AG04450 (cell line): ENCODE data around the gene IL22RA2. TPM values are rescaled to one million over a fixed set of nuclear protein-coding genes. Genes with fewer than 3 reads are reported as not detected.

Experiments used
- CTCF ChIA-PET: fragments of 300-600, 350-600 bp; formaldehyde crosslinking; extraction: SDS; loops from one replicate; lab custom pipeline; 2022; ENCODE audit warnings: antibody characterized with exemption, inconsistent platforms; lab: Charles Lee
- POLR2A ChIA-PET: fragments of 350-600 bp; formaldehyde crosslinking; extraction: SDS; loops from one replicate; lab custom pipeline; 2021; ENCODE audit warnings: antibody characterized with exemption, inconsistent platforms; lab: Yijun Ruan, JAX
- DNase-seq: peaks from one replicate; pipeline ENCODE4 v3.0.0-alpha.2; 2011; ENCODE audit warnings: low read depth, low spot score
- H3K27ac ChIP-seq: one replicate; pipeline ENCODE4 v1.5.1; 2012; ENCODE audit warnings: low read depth, low read length, control low read depth
- H3K27me3 ChIP-seq: one replicate; pipeline ENCODE4 v1.6.0; 2012; ENCODE audit warnings: low read length; ENCODE audit not compliant: control insufficient read depth, insufficient read depth
- H3K4me3 ChIP-seq: 2 replicates; pipeline ENCODE4 v1.5.1; 2011; ENCODE audit warnings: mild to moderate bottlenecking, low read depth, low read length, control low read depth
- H3K9me3 ChIP-seq: 2 replicates; pipeline ENCODE4 v1.5.1; 2012; ENCODE audit warnings: low read length; ENCODE audit not compliant: control insufficient read depth, insufficient read depth
- CTCF ChIP-seq: IDR thresholded peaks from 2 replicates; pipeline ENCODE4 v1.5.1; 2011; ENCODE audit warnings: low read depth, low read length, control low read depth, inconsistent platforms
- polyA plus RNA-seq: library from polyadenylated mRNA; depleted of rRNA; stranded (reverse); fragments of >200 nt; gene quantifications from 2 replicates; pipeline ENCODE4 v1.2.3, GENCODE V29; 2011

The IL22RA2 gene
- polyA plus RNA-seq, 1 experiment: not detected

GRCh38 chr6:137106183-137106582 lies 67.3 kb downstream of the IL22RA2 start:
- ChIA-PET CTCF (interaction anchor here (1.0 kb wide), 1 partner anchor 12 kb away, joined by 3 read pairs; no protein-coding TSS in a partner anchor), POLR2A (no interaction called here)
- TF ChIP-seq CTCF: no peak

GRCh38 chr6:137105375-137105774 lies 68.1 kb downstream of the IL22RA2 start:
- Histone ChIP-seq H3K27ac (no peak overlapping the region), H3K4me3 (no peak overlapping the region), H3K9me3 (no peaks in the 10 kb centered on the region), H3K27me3 (peaks cover 4% of the 10 kb centered on the region)
- ChIA-PET CTCF (no interaction called here), POLR2A (no interaction called here)
- no peak for TF ChIP-seq CTCF
- no peak for DNase-seq

More at GRCh38 chr6:137106183-137106582, 67.3 kb downstream of the IL22RA2 start:
- H3K9me3 ChIP-seq: no peaks in the 10 kb centered on the region
- no peak overlapping the region for H3K4me3 ChIP-seq
- peaks cover 4% of the 10 kb centered on the region for H3K27me3 ChIP-seq
- DNase-seq: no peak
- no peak overlapping the region for H3K27ac ChIP-seq

GRCh38 chr6:137104926-137105325 lies 68.5 kb downstream of the IL22RA2 start:
- H3K9me3 ChIP-seq: no peaks in the 10 kb centered on the region
- ChIA-PET CTCF (no interaction called here), POLR2A (no interaction called here)
- H3K4me3 ChIP-seq: no peak overlapping the region
- DNase-seq: no peak
- peaks cover 4% of the 10 kb centered on the region for H3K27me3 ChIP-seq
- no peak overlapping the region for H3K27ac ChIP-seq
- TF ChIP-seq CTCF: no peak

- no peak overlapping the region for H3K27ac ChIP-seq
- ChIA-PET POLR2A (no interaction called here), CTCF (interaction anchor here (0.5 kb wide), 1 partner anchor 550 kb away, joined by 3 read pairs; no protein-coding TSS in a partner anchor)
- peaks cover 4% of the 10 kb centered on the region for H3K27me3 ChIP-seq
- no peak for DNase-seq
- H3K4me3 ChIP-seq: no peak overlapping the region
- H3K9me3 ChIP-seq: no peaks in the 10 kb centered on the region
- no peak for TF ChIP-seq CTCF
Observed at GRCh38 chr6:137102851-137103492, 70.5 kb downstream of the IL22RA2 start.

- POLR2A ChIA-PET: no interaction called here
- peaks cover 4% of the 10 kb centered on the region for H3K27me3 ChIP-seq
- no peak overlapping the region for H3K4me3 ChIP-seq
- H3K27ac ChIP-seq: no peak overlapping the region
- CTCF ChIA-PET: interaction anchor here (0.5 kb wide), 1 partner anchor 551 kb away, joined by 3 read pairs; no protein-coding TSS in a partner anchor
- H3K9me3 ChIP-seq: no peaks in the 10 kb centered on the region
- no peak for DNase-seq
- no peak for TF ChIP-seq CTCF
Observed at GRCh38 chr6:137102050-137102848, 71.2 kb downstream of the IL22RA2 start.
